Measurements from ENCODE around the gene BMP7.

Gene BMP7

DNA sequence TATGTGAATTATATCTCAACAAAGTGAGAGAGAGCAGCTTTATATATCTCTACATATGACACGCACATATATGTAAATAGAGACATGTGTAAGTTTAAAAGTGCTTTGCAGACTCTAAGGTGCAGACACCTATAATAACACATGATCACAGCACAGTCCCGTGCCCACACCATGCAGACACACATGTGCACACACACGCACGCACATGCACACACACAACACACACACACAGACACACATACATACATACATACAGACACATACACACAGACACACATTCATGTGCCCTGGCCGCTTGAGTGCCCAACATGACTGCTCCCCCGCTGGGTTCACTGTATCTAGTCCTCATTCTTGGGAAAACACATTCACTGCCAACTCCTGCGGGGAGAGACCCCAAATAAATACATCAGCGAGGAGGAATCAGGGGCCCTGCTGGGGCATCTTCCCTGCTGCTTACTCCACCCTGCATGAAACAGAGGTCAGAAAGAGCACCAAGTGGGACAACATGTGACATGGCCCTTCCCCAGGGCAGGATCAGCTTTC lies 121.3 kb downstream of the BMP7 start:
- DNase-seq (ENCODE audit: low read depth): no peak

DNA sequence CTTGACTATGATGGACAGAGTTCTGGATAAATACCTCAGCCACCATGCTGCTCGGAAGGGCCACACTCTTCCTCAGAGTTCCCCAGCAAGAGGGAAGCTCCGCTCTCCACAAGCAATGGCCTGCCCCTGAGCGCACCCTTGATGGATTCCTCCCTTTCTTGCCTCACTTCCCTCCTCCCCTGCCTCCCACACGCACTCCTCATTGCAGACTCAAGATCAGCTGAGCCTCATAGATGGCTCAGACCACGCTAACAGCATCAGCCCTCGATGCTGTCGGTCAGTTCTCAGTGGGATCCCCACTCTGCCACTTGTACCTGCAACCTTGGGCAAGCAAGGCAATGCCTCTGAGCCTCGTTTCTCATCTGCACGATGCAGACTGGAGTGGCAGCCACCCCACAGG lies 123.3 kb downstream of the BMP7 start:
- no peak for DNase-seq (ENCODE audit: low read depth)

DNA sequence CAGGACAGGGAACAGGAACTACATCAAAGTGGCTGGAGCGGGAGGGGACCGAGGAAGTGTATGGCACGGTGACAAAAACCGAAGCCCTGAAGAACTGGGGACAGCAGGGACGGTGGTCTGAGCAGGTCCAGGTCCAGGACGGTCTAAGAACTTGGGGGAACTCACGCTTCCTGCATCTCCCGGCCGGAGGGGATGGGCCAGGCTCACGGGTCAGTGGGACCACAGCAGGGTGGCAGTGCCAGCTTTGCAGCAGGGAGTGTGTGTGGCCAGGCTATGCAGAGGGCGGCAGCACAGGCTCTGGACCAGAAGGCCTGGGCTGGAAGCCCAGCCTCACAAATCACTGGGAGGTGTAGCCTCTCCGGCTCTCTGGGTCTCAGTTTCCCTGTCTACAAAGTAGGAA lies 123.8 kb downstream of the BMP7 start:
- DNase-seq (ENCODE audit: low read depth): no peak

DNA sequence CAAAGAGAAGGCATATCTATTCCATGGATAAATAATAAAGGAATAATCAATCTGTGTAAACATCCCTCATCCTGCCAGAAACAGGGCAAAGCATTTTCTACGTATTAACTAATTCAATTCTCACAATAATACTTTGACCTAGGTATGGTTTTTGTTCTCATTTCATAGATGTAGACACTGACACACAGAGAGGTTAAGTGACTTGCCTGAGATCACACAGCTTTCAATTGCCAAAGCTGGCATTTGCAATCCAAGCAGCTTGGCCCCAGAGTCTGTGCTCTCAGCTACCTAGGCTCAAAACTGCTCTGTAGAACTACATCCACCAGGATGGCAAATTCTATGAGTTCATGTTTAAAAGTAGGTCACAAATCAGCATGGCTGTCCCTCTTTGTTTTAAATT lies 124.9 kb downstream of the BMP7 start:
- DNase-seq (ENCODE audit: low read depth): no peak

DNA sequence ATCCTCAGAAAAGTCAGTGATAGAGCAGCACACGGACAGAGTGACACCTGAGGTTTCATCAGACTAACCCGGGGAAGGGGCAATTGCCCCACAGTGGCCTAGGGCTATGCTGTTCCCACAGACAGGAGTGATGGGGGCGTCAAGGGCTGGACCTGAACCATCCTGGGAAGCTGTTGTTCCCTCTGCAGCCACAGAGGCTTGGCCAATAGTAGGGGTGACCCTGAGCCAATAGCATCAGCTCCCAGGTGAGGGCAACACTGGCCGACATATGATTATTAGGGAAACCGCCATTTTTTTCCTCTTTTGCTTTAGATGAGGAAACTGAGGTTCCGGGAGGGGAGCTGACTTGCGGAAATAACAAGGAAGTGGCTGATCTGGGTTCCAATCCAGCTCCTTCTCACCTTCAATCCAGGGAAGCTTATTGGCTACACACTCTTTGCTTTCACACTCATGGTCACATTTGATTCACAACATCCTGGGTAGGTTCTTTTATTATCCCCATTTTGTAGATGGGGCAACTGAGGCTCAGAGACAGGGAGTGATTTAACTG lies 126.0 kb downstream of the BMP7 start:
- no peak for DNase-seq (ENCODE audit: low read depth)

DNA sequence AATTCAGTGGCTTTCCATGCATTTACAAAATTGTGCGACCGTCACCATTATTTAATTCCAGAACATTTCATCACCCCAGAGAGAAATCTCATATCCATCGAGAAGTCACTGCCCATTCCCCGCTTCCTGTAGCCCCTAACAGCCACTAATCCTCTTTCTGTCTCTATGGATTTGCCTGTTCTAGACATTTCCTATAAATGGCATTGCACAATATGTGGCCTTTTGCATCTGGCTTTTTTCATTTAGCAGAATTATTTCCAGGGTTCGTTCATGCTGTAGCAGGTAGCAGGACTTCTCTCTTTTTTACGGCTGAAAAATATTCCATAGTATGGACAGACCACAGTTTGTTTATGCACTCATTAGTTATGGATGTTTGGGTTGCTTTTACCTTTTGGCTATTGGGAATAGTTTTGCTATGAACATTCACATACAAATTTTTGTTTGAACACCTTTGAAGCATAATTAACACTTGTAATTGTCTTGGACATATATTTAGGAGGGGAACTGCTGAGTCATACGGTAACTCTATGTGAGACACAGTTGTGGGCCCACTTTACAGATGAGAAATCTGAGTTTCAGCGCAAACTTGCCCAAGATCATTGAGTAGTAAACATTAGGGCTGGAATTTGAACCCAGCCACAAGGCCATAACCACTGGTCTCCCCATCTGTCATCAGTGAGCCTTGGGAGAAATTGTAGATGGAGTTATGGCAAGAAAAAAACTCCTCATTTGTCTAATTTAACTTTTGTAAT lies 126.9 kb downstream of the BMP7 start:
- DNase-seq (ENCODE audit: low read depth): no peak

DNA sequence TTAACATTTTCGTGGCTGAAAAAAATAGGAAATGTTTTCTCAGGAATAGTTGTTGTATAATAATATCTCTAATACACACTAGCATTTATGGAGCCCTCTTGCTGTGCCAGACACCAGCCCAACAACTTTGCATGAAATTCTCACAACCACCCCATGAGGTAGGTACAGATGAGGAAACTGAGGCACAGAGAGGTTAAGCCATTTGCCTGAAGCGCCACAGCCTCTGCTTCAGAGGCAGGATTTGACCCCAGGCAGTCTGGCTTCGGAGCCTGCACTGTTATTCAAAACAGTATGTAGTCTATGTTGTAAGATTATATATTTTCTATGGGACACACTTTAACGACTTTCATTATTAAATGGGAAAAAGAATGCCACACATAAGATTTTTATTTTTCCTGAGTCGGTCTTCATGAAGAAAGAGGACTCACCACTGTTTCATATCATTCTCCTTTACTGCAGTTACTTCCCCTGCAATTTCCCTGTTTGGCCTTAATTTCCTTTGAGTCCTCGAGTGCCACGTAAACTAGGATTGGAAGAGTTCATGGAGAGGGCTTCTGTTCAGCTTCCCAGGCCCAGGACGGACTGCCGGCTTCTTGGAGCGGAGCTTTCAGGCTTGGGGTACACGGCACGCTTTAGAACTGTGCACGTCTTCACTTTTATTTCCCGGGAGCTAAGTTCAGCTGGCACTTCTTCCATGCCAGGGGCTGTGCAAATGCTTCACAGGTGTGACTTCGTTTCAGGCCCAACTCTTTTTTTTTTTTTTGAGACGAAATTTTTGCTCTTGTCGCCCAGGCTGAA lies 128.0 kb downstream of the BMP7 start:
- DNase-seq (ENCODE audit: low read depth): no peak

DNA sequence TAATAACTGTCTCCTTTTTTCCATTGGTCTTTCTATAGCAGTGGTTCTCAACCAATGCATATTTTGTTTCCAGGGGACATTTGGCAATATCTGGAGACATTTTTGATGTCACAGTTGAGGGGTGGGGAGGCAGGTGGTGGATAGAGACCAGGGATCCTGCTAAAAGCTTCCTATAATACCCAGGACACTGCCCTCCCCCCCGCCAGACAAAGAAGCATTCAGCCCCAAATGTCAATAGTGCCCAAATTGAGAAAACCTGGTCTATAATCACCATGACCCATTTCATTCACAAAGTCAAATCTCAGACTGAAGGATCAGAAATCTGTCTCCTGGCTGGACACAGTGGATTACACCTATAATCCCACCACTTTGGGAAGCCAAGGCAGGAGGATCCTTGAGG lies 128.8 kb downstream of the BMP7 start:
- no peak for DNase-seq (ENCODE audit: low read depth)

DNA sequence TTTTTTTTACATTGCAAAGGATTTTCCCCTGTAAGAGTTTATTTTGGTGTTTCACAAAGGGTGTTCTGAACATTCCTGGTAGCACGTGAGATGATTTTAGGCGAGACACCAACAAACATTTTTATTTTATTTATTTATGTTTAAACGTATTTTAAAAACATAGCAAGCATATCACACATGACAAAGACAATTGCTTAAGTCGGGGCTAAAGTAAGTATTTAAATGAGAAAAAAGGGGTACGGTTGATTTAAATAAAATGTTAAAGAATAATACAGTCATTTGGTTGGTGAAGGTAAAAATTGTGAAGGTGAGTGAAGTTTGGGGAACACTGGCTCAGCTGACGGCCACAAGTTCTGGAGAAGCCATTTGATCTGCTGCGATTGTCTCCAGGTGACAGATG lies 129.7 kb downstream of the BMP7 start:
- DNase-seq (ENCODE audit: low read depth): no peak

DNA sequence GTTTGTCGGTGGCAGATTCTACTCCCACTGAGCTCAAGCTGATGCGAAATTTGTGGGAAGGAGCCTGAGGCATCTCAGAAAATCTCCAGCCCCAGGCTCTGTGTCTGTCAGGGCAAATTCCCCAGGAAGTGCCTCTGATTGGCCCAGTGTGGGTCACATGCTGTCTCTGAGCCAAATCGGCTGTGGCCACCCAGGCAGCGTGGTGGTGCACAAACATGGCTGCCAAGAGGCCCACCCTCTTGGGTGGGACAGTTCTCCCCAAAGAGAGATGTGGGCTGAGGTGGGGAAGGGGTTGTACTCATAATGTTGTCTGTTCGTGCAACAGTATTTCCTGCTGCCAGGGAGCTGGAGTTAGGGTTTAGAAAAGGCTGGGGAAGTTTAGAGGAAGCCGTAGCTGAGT lies 130.6 kb downstream of the BMP7 start:
- DNase-seq (ENCODE audit: low read depth): peak; percentile 3

DNA sequence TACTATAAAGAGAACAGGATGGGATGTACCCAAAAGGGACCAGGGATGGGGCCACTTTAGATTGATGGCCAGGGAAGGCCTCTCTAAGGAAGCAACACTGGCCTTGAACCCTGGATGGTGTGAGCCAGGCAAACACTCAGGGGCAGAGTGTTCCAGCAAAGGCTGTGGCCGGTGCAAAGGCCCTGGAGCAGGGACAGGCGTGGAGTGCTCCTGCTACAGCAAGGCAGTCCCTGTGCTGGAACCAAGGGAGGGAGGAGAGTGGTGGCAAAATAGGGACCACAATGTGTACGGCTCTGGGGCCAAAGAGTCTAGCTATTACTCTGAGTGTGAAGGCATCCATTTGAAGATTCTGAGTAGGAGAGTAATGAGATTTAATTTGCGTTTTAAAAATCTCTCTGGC lies 131.6 kb downstream of the BMP7 start:
- DNase-seq (ENCODE audit: low read depth): no peak

DNA sequence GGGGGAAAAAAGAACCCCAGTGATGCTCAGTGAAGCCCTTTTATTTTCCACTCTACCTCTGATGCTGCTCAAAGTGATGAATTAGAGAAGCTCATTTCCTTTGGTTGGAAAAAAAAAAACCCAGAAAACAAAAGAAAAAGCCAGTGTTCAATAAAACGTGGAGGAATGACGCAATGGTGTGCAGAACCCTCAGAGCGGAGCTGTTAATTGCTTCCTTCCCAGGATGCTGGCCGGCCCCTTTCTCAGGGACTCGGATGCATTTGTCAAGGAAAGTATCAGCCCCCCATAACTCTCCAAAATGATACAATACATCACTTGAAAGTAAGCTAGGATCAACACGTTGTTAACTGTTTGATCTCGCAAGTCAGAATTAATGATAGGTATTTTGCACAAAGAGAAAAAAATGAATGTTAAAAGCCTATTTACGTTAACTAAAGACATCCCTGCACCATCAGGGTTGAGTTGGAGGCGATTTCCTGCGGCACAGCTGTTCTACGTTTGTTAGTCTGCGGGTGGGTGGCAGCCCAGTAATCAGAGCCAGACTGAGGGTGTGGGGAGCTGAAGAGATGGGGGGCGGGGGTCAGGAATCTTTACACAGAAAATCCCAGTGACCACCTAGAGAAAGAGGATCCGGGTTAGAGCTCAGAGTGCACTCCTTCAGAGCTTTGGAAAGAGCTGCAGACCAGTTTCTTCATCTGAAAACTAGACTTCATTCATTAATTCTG lies 132.4 kb downstream of the BMP7 start:
- DNase-seq (ENCODE audit: low read depth): peak; percentile 12

DNA sequence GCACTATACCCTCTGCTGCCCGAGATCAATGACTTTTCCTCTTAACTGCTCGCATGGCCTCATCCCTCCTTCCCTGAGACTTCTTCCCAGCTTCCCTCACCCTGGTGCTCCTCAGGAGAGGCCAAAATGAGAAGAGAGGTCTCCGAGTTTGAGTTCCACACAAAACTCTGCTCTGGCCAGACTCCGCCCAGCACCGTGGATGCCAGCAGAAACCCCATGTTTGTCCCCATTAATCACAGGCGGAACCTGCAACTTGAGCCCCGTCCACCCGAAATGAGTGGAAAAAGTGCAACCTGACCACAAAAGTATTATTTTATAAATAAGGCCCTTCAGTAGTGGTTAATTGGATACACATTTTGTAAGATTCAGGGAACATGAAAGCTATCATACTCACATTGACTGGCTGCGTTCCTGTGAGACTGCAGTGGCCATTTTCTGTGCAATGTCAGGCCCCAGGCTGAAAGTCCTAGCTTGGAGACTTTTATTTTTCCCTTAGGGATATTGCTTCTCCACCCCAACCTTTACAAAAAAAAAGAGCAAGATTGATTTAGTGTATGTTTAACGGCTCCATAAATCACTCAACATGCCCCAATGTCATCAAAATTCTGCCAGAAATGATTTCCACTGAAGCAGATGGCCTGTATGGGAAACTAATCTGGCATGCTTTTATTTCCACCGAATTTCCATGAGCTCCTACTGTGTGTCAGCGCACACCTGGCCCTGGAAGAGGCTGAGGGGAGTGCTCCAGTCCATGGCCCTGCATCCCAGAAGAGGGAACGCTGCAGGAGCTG lies 134.6 kb downstream of the BMP7 start:
- no peak for DNase-seq (ENCODE audit: low read depth)

DNA sequence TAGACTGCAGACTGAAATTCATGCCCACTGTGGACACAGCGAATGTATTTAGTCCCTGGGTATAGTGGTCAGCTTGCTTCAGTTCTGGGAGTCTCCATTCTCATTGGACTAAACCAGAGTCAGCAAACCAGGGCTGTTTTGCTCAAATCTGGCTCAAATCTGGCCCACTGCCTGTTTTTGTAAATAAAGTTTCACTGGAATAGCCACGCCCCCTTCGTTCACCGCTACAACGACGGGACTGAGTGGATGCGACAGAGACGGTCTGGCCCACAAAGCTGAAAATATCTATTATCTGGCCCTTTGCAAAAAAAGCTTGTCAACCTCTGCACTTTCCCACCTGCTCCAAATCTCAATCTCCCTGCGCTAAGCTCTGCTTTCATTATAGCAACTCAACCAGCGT lies 135.4 kb downstream of the BMP7 start:
- no peak for DNase-seq (ENCODE audit: low read depth)

DNA sequence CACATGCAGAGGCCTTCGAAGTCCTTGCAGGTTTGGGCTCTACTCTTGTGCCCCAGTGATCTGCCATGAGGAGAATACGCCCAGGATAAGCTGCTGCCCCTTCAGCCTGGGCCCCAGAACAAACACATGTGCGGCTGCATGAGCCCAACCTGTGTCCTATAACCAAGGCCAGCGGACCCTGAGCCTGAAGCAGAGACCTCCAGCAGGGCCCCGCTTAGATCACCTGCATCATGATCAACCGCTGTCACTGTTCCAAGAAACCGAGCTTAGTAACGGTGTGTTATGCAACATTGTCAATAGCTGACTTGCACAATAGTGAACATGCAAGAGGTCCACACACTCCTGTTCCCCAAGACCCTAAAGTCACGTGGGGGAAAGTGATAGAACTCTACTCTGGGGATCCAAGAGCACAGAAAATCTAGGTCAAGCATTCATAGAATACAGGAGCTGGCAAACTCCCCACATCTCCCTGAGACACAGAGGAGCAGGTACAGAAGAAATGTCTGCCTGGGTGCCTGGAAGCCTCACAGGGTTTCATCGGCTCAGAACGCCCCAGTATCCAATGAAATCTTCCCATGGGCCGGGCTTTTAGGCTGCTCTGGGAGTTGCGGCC lies 136.2 kb downstream of the BMP7 start:
- DNase-seq (ENCODE audit: low read depth): no peak

DNA sequence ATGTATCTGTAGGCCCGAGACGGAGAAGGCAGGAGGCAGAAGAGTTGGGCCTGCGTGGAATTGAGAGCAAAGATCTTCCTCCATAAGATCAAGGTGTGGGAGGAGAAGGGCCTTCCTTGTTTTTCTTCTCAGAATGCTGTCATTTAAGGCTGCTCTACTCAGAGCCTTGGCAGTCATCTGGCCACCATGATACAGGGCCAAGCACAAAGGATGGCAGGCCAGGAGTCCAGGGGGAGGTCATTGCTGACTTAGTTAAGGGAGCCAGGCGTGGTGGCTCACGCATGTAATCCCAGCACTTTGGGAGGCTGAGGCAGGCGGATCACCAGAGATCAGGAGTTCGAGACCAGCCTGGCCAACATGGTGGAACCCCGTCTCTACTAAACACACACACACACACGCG lies 137.1 kb downstream of the BMP7 start:
- no peak for DNase-seq (ENCODE audit: low read depth)

DNA sequence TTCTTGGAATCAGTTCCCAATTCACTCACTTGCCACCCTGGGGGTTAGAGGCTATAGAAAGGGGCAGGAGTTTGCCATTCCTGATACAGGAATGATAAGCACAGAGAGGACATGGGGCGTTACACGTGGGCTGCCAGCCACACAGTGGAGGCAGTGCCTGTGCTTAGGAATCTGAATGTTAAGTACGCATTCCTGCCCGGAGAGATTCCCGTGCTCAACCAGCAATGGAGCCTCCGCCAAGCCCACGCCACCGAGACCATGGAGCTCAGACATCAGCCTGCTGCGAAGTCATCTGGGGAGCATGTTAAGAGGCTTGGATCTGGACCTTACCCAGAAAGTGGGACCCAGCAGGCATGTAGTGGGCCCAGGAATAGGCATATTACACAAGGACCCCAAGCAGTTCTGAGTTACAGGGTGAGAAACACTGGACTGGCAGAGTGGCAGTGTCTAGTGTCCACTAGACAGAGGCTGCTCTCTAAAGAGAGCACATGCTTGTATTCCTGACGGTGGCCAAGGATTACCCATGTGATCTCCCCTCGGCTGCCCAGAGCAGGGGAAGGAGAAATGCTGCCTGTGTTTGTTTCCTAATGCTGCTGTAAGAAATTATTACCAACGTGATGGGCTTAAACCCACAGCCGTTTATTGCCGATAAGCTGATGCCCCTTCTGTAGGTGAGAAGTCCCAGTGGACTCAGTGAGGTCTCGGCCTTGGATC lies 138.2 kb downstream of the BMP7 start:
- no peak for DNase-seq (ENCODE audit: low read depth)

DNA sequence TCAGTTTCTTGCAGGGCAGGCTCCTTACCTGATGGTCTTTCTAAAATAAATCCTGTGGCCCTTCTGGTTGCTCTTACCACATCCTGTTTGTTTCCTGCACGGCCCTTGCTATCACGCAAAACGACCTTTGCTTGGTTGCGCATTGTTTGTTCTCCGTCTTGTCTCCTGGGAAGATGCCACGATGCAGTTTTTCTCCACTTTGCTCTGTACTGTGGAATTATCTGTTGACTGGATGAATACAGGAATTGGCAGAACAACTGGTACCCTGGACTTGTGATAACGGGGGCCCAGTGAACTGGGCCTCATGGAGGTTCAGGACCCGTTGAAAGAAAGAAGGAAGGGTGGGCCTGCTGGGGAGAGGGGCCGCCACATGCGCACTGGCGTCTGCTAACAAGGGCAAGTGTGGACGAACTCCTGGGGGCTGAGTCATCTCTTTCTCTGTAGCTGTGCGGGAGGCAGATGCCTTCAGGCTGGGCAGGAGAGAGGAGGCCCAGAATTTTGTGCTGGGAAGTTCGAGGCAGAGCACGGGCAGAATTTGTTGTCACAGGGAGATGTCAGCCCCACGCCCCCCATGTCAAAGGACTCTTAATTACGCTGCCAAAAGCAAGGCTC lies 139.9 kb downstream of the BMP7 start:
- DNase-seq (ENCODE audit: low read depth): peak; percentile 10

DNA sequence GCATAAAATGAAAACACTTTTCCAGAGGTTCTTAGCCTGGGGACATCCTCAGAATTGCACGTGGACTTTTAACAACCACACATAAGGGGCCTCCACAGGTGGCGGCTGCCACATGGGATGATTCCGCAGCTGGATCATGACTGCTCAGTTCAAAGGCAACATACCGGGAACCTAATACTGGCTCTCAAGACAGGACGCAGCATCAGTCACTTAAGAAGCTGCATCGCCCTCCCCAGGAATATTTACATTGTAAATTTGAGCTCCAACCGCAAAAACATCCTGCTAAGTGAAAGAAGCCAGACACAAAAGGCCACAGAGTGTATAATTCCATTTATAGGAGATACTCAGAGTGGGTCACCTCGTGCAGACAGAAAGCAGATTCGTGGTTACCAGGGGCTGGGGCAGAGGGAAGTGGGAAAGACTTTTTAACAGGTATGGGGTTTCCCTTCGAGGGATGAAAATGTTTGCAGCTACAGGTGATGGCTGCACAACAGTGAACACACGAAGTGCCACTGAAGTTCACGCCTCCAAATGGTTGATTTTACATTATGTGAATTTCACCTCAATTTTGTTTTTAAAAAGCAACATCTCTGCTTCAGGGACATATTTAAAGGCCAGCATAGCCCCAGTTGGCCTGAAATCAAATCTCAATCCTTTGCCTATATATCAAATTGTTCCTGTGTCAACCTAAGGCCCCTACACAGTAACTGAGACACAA lies 141.5 kb downstream of the BMP7 start:
- no peak for DNase-seq (ENCODE audit: low read depth)
